CD14-positive monocyte (primary cell): ENCODE data around the gene RNF223. TPM values are rescaled to one million over a fixed set of nuclear protein-coding genes. Genes with fewer than 3 reads are reported as not detected.
"Not testable (repeated sequence)": the region's sequence is repeated elsewhere in the genome, so short reads cannot be mapped to it uniquely, and the experiment has no call there.

Experiments
- DNase-seq, 3 donors: peaks; one replicate each; pipeline ENCODE4 v3.0.0-alpha.2; 2011 to 2022
- H2AFZ ChIP-seq: 2 replicates; pipeline ENCODE4 v1.6.0; 2012; ENCODE audit warnings: mild to moderate bottlenecking, low read depth, low read length, inconsistent platforms; ENCODE audit not compliant: insufficient read depth, poor library complexity, severe bottlenecking
- H3K27ac ChIP-seq, 2 donors: 1 replicate in 1 of 2; 2 replicates in 1 of 2; pipeline ENCODE4 v1.5.1; 2012 to 2013; ENCODE audit warnings: low read length in 2 of 2, control low read depth in 1 of 2, inconsistent platforms in 1 of 2, low read depth in 1 of 2, mild to moderate bottlenecking in 1 of 2
- H3K27me3 ChIP-seq, 2 donors: one replicate each; pipeline versions ENCODE4 v1.6.0 to v1.6.1; 2011 to 2013; ENCODE audit warnings: low read length in 2 of 2; ENCODE audit not compliant: control insufficient read depth in 2 of 2, insufficient read depth in 2 of 2
- H3K36me3 ChIP-seq, 2 donors: replicated peaks in 1 of 2; 1 replicate in 1 of 2; 2 replicates in 1 of 2; pipeline versions ENCODE4 v1.5.1 to v1.6.1; 2012 to 2013; ENCODE audit warnings: low read length in 2 of 2, control low read depth in 1 of 2, inconsistent platforms in 1 of 2, mild to moderate bottlenecking in 1 of 2; ENCODE audit not compliant: insufficient read depth in 2 of 2, control insufficient read depth in 1 of 2
- H3K4me1 ChIP-seq, 2 donors: 1 replicate in 1 of 2; 2 replicates in 1 of 2; pipeline versions ENCODE4 v1.5.1 to v1.6.1; 2012 to 2013; ENCODE audit warnings: low read length in 2 of 2, control low read depth in 1 of 2, inconsistent platforms in 1 of 2, mild to moderate bottlenecking in 1 of 2, moderate library complexity in 1 of 2; ENCODE audit not compliant: insufficient read depth in 2 of 2, control insufficient read depth in 1 of 2
- H3K4me2 ChIP-seq: replicated peaks from 2 replicates; pipeline ENCODE3; 2012; ENCODE audit warnings: low read length, moderate library complexity, mild to moderate bottlenecking; ENCODE audit not compliant: poor library complexity, severe bottlenecking; ENCODE audit errors: extremely low read depth
- H3K4me3 ChIP-seq, 3 experiments: fragments of 200-600 bp in 1 of 3; sonication (generic) in 1 of 3; replicated peaks in 1 of 3; 1 replicate in 2 of 3; 2 replicates in 1 of 3; pipeline ENCODE4 v1.5.1; 2011 to 2013; ENCODE audit warnings: low read length in 3 of 3, mild to moderate bottlenecking in 3 of 3, control low read depth in 2 of 3, low read depth in 2 of 3, inconsistent platforms in 1 of 3, moderate library complexity in 1 of 3
- H3K79me2 ChIP-seq: 2 replicates; pipeline ENCODE4 v1.6.0; 2012; ENCODE audit warnings: mild to moderate bottlenecking, control low read depth, inconsistent platforms, low read length, moderate library complexity; ENCODE audit not compliant: insufficient read depth
- H3K9ac ChIP-seq: 2 replicates; pipeline ENCODE4 v1.6.0; 2017; ENCODE audit warnings: low read length, mild to moderate bottlenecking; ENCODE audit not compliant: insufficient read depth, poor library complexity, severe bottlenecking
- H3K9me3 ChIP-seq, 2 donors: replicated peaks in 1 of 2; 1 replicate in 1 of 2; 2 replicates in 1 of 2; pipeline versions ENCODE4 v1.5.1 to v1.6.1; 2012 to 2013; ENCODE audit warnings: low read length in 2 of 2, control low read depth in 1 of 2; ENCODE audit not compliant: control insufficient read depth in 1 of 2, insufficient read depth in 1 of 2
- H4K20me1 ChIP-seq: 2 replicates; pipeline ENCODE4 v1.6.0; 2012; ENCODE audit warnings: mild to moderate bottlenecking, low read length, control low read depth, moderate library complexity; ENCODE audit not compliant: insufficient read depth
- H3K27ac Mint-ChIP-seq, 7 donors: one replicate each; pipeline ENCODE4 v1.8.0; 2020; ENCODE audit warnings: mild to moderate bottlenecking in 7 of 7, mixed read lengths in 7 of 7, moderate library complexity in 6 of 7, inconsistent platforms in 2 of 7
- H3K27me3 Mint-ChIP-seq, 3 donors: one replicate each; pipeline ENCODE4 v1.8.0; 2021 to 2022; ENCODE audit warnings: low read depth in 3 of 3, mild to moderate bottlenecking in 3 of 3, mixed read lengths in 3 of 3, moderate library complexity in 3 of 3, inconsistent platforms in 1 of 3
- H3K36me3 Mint-ChIP-seq, 2 donors: one replicate each; pipeline ENCODE4 v1.8.0; 2020; ENCODE audit warnings: mixed read lengths in 2 of 2, inconsistent platforms in 1 of 2, mild to moderate bottlenecking in 1 of 2
- H3K4me1 Mint-ChIP-seq: one replicate; pipeline ENCODE4 v1.8.0; 2020; ENCODE audit warnings: mild to moderate bottlenecking, mixed read lengths
- H3K4me3 Mint-ChIP-seq, 2 donors: one replicate each; pipeline ENCODE4 v1.8.0; 2020; ENCODE audit warnings: mild to moderate bottlenecking in 2 of 2, mixed read lengths in 2 of 2, moderate library complexity in 1 of 2
- H3K9me3 Mint-ChIP-seq, 7 donors: one replicate each; pipeline ENCODE4 v1.8.0; 2020 to 2022; ENCODE audit warnings: mixed read lengths in 7 of 7, mild to moderate bottlenecking in 6 of 7, moderate library complexity in 6 of 7, inconsistent platforms in 2 of 7
- CTCF ChIP-seq: fragments of 200-600 bp; IDR thresholded peaks from one replicate; pipeline ENCODE4 v1.8.0; 2022; ENCODE audit warnings: antibody characterized with exemption, mild to moderate bottlenecking
- WGBS: methylation state at CpG from one replicate; pipeline ENCODE4 v1.1.5; 2013; ENCODE audit warnings: missing lambda C conversion rate; ENCODE audit not compliant: insufficient coverage; 5-methylcytosine and 5-hydroxymethylcytosine counted together
- intact Hi-C, 2 donors: fragments of 100-400 bp; cut with micrococcal nuclease; formaldehyde crosslinking; loops; one replicate each; pipeline versions ENCODE4 v1.15.0 to v1.15.1; 2023
- polyA plus RNA-seq, 3 donors: library from polyadenylated mRNA; depleted of rRNA in 1 of 3; unstranded in 2 of 3; stranded (reverse) in 1 of 3; fragments of 300-500 nt in 2 of 3; fragments of >200 nt in 1 of 3; fragmentation: Illumina TruSeq in 2 of 3; gene quantifications; 1 replicate in 2 of 3; 2 replicates in 1 of 3; pipeline ENCODE4 v1.2.3, GENCODE V29; 2012 to 2021

The RNF223 gene
- polyA plus RNA-seq, 3 donors, result not detected

GRCh38 chr1:1031659-1032235, 42.4 kb downstream of the RNF223 start:
- H3K9ac ChIP-seq, result no peak overlapping the region

GRCh38 chr1:1030867-1031658, 43.0 kb downstream of the RNF223 start:
- not testable (repeated sequence) for H4K20me1 ChIP-seq, H3K27ac Mint-ChIP-seq, H3K79me2 ChIP-seq, H3K4me3 ChIP-seq, H3K9ac ChIP-seq, H3K36me3 ChIP-seq, H3K36me3 Mint-ChIP-seq, H2AFZ ChIP-seq, H3K4me1 Mint-ChIP-seq, H3K27ac ChIP-seq, H3K9me3 ChIP-seq, H3K4me3 Mint-ChIP-seq, H3K4me2 ChIP-seq, DNase-seq
- 88% methylated on average over 6 of the region's 7 CpGs for WGBS
- Mint-ChIP-seq H3K27me3 (peaks cover 29 to 36% (median 34%) of the 10 kb centered on the region in 3 donors), H3K9me3 (peaks cover 0 to 12% (median 6%) of the 10 kb centered on the region in 7 donors)
- Histone ChIP-seq H3K27me3 (peaks cover 8 to 48% of the 10 kb centered on the region in 2 donors), H3K4me1 (peaks cover 7 to 18% of the 10 kb centered on the region in 2 donors)
- intact Hi-C loops, result loop anchor here in 1 of 2 donors (5.0 to 10.0 kb wide), 3 partner anchors 36 to 204 kb away; partner anchors contain the start of genes B3GALT6, C1orf159 and SDF4

More at GRCh38 chr1:1031659-1032235, 42.4 kb downstream of the RNF223 start:
- WGBS, result 93% methylated on average over 10 of the region's 11 CpGs
- Histone ChIP-seq H3K36me3 (no peaks in the 10 kb centered on the region), H3K4me1 (peaks cover 7 to 18% of the 10 kb centered on the region in 2 donors), H3K27ac (no peak overlapping the region), H3K27me3 (peaks cover 8 to 49% of the 10 kb centered on the region in 2 donors), H3K79me2 (no peaks in the 10 kb centered on the region), H3K9me3 (peaks cover 2 to 4% of the 10 kb centered on the region in 2 donors), H2AFZ (no peak overlapping the region), H3K4me3 (no peak overlapping the region), H4K20me1 (no peaks in the 10 kb centered on the region), H3K4me2 (no peak overlapping the region)
- no peak for TF ChIP-seq CTCF
- intact Hi-C loops, result loop anchor here in 1 of 2 donors (5.0 to 10.0 kb wide), 3 partner anchors 36 to 203 kb away; partner anchors contain the start of genes B3GALT6, C1orf159 and SDF4
- Mint-ChIP-seq H3K27me3 (peaks cover 31 to 41% (median 39%) of the 10 kb centered on the region in 3 donors), H3K4me1 (peaks cover 8% of the 10 kb centered on the region), H3K4me3 (peak overlapping the region in 1 of 2 donors; percentile 85), H3K9me3 (peaks cover 0 to 13% (median 6%) of the 10 kb centered on the region in 7 donors), H3K36me3 (peaks cover 1 to 4% of the 10 kb centered on the region in 2 donors), H3K27ac (peak overlapping the region in 1 of 7 donors; percentile 68)
- DNase-seq, result no peak
